H9 (cell line): ENCODE data around the gene SAMHD1. TPM values are rescaled to one million over a fixed set of nuclear protein-coding genes. Genes with fewer than 3 reads are reported as not detected.

Experiments
- DNase-seq: peaks from one replicate; pipeline ENCODE4 v3.0.0-alpha.2; 2017
- H2AFZ ChIP-seq: one replicate; pipeline ENCODE4 v1.6.1; 2013; ENCODE audit warnings: mild to moderate bottlenecking, low read length, control low read depth, moderate library complexity
- H2AK5ac ChIP-seq: 2 replicates; pipeline ENCODE4 v1.6.1; 2013; ENCODE audit warnings: low read length, control low read depth, mixed read lengths; ENCODE audit not compliant: insufficient read length
- H2BK120ac ChIP-seq: one replicate; pipeline ENCODE4 v1.6.1; 2013; ENCODE audit warnings: low read depth, mild to moderate bottlenecking, low read length, control low read depth, inconsistent platforms; ENCODE audit not compliant: poor library complexity, severe bottlenecking
- H2BK12ac ChIP-seq: 2 replicates; pipeline ENCODE4 v1.6.1; 2013; ENCODE audit warnings: low read length, control low read depth, mixed read lengths, low read depth; ENCODE audit not compliant: insufficient read length
- H2BK15ac ChIP-seq: 2 replicates; pipeline ENCODE4 v1.6.1; 2013; ENCODE audit warnings: low read depth, low read length, control low read depth
- H2BK20ac ChIP-seq: one replicate; pipeline ENCODE4 v1.6.1; 2013; ENCODE audit warnings: low read depth, mild to moderate bottlenecking, low read length, control low read depth, inconsistent platforms; ENCODE audit not compliant: poor library complexity, severe bottlenecking
- H2BK5ac ChIP-seq: 2 replicates; pipeline ENCODE4 v1.6.1; 2013; ENCODE audit warnings: low read length, control low read depth, mixed read lengths; ENCODE audit not compliant: insufficient read length
- H3K14ac ChIP-seq: 2 replicates; pipeline ENCODE4 v1.6.1; 2013; ENCODE audit warnings: low read length, control low read depth; ENCODE audit not compliant: insufficient read depth
- H3K18ac ChIP-seq: 2 replicates; pipeline ENCODE4 v1.6.1; 2013; ENCODE audit warnings: low read depth, mild to moderate bottlenecking, mixed read lengths, low read length, control low read depth; ENCODE audit not compliant: insufficient read length
- H3K23ac ChIP-seq: 2 replicates; pipeline ENCODE4 v1.6.1; 2013; ENCODE audit warnings: low read length, control low read depth, mixed read lengths, low read depth; ENCODE audit not compliant: insufficient read length
- H3K23me2 ChIP-seq: 2 replicates; pipeline ENCODE4 v1.6.1; 2013; ENCODE audit warnings: low read depth, mild to moderate bottlenecking, mixed read lengths, low read length, control low read depth; ENCODE audit not compliant: insufficient read length, poor library complexity, severe bottlenecking
- H3K27ac ChIP-seq: 2 replicates; pipeline ENCODE4 v1.5.1; 2013; ENCODE audit warnings: low read length, control low read depth, mixed read lengths, low read depth; ENCODE audit not compliant: insufficient read length
- H3K27me3 ChIP-seq: 2 replicates; pipeline ENCODE4 v1.6.1; 2013; ENCODE audit warnings: low read length, control low read depth, inconsistent platforms; ENCODE audit not compliant: insufficient read depth
- H3K4ac ChIP-seq: 2 replicates; pipeline ENCODE4 v1.6.1; 2013; ENCODE audit warnings: low read depth, mild to moderate bottlenecking, control low read depth, inconsistent platforms, low read length, moderate library complexity
- H3K4me1 ChIP-seq: 2 replicates; pipeline ENCODE4 v1.6.1; 2013; ENCODE audit warnings: low read length, control low read depth, inconsistent platforms; ENCODE audit not compliant: insufficient read depth
- H3K4me2 ChIP-seq: 2 replicates; pipeline ENCODE4 v1.6.1; 2013; ENCODE audit warnings: low read length, control low read depth, mixed read lengths; ENCODE audit not compliant: insufficient read length, insufficient read depth
- H3K56ac ChIP-seq: 2 replicates; pipeline ENCODE4 v1.6.1; 2013; ENCODE audit warnings: low read depth, mild to moderate bottlenecking, mixed read lengths, low read length, control low read depth; ENCODE audit not compliant: insufficient read length
- H3K79me1 ChIP-seq: 2 replicates; pipeline ENCODE4 v1.6.1; 2013; ENCODE audit warnings: low read depth, mild to moderate bottlenecking, moderate library complexity, low read length, control low read depth, inconsistent platforms; ENCODE audit not compliant: insufficient read depth, poor library complexity, severe bottlenecking
- H3K79me2 ChIP-seq: 2 replicates; pipeline ENCODE4 v1.6.1; 2013; ENCODE audit warnings: low read length, control low read depth, inconsistent platforms; ENCODE audit not compliant: insufficient read depth
- H3K9ac ChIP-seq: 2 replicates; pipeline ENCODE4 v1.6.1; 2013; ENCODE audit warnings: low read length, control low read depth, mixed read lengths; ENCODE audit not compliant: insufficient read length; ENCODE audit errors: extremely low read depth
- H3K9me3 ChIP-seq: one replicate; pipeline ENCODE4 v1.6.1; 2013; ENCODE audit warnings: low read depth, low read length, inconsistent platforms; ENCODE audit not compliant: control insufficient read depth
- H3T11ph ChIP-seq: one replicate; pipeline ENCODE4 v1.6.1; 2013; ENCODE audit warnings: mild to moderate bottlenecking, low read length, control low read depth, inconsistent platforms
- H4K20me1 ChIP-seq: one replicate; pipeline ENCODE4 v1.6.1; 2013; ENCODE audit not compliant: control insufficient read depth, insufficient read length, insufficient read depth
- H4K5ac ChIP-seq: 2 replicates; pipeline ENCODE4 v1.6.1; 2013; ENCODE audit warnings: low read depth, mild to moderate bottlenecking, mixed read lengths, low read length, control low read depth; ENCODE audit not compliant: insufficient read length
- H4K8ac ChIP-seq: replicated peaks from 2 replicates; pipeline ENCODE4 v1.6.1; 2013; ENCODE audit warnings: low read length, control low read depth, mixed read lengths, low read depth; ENCODE audit not compliant: insufficient read length
- H4K91ac ChIP-seq: 2 replicates; pipeline ENCODE4 v1.6.1; 2013; ENCODE audit warnings: low read depth, mild to moderate bottlenecking, moderate library complexity, mixed read lengths, low read length, control low read depth; ENCODE audit not compliant: insufficient read length
- H3K27ac Mint-ChIP-seq, 3 experiments: 2 replicates in 2 of 3; 3 replicates in 1 of 3; pipeline ENCODE4 v1.8.0; 2020 to 2021; ENCODE audit warnings: mixed read lengths in 3 of 3, mild to moderate bottlenecking in 1 of 3, moderate library complexity in 1 of 3
- H3K27me3 Mint-ChIP-seq: 2 replicates; pipeline ENCODE4 v1.8.0; 2021; ENCODE audit warnings: low read depth, mild to moderate bottlenecking, moderate library complexity, mixed read lengths
- H3K36me3 Mint-ChIP-seq, 3 experiments: 2 replicates in 2 of 3; 3 replicates in 1 of 3; pipeline ENCODE4 v1.8.0; 2020 to 2021; ENCODE audit warnings: low read depth in 3 of 3, mixed read lengths in 3 of 3; ENCODE audit not compliant: insufficient read depth in 1 of 3
- H3K4me1 Mint-ChIP-seq, 2 experiments: 2 replicates each; pipeline ENCODE4 v1.8.0; 2020; ENCODE audit warnings: mixed read lengths in 2 of 2
- H3K4me3 Mint-ChIP-seq, 2 experiments: 2 replicates in 1 of 2; 3 replicates in 1 of 2; pipeline ENCODE4 v1.8.0; 2020 to 2021; ENCODE audit warnings: mild to moderate bottlenecking in 2 of 2, mixed read lengths in 2 of 2, moderate library complexity in 1 of 2
- H3K9me3 Mint-ChIP-seq, 2 experiments: 2 replicates in 1 of 2; 3 replicates in 1 of 2; pipeline ENCODE4 v1.8.0; 2020; ENCODE audit warnings: mild to moderate bottlenecking in 2 of 2, mixed read lengths in 2 of 2, moderate library complexity in 1 of 2
- CTCF ChIP-seq: fragments of 200-600 bp; sonication (generic); conservative IDR thresholded peaks from 3 replicates; pipeline ENCODE4 v1.8.0; 2021; ENCODE audit warnings: antibody characterized with exemption, mild to moderate bottlenecking
- WGBS: extraction: QIAGEN DNeasy Blood & Tissue Kit; methylation state at CpG from one replicate; pipeline ENCODE4 v1.1.7; 2013; ENCODE audit warnings: missing lambda C conversion rate, low lambda C conversion rate, mixed read lengths; ENCODE audit not compliant: insufficient read length; ENCODE audit errors: extremely low coverage; 5-methylcytosine and 5-hydroxymethylcytosine counted together
- total RNA-seq: library from RNA; stranded (reverse); gene quantifications from 2 replicates; pipeline ENCODE4 v1.2.1, GENCODE V29; 2021

SAMHD1 gene
- total RNA-seq, 1 experiment from 2014 or later, result 53.1 TPM

DNA sequence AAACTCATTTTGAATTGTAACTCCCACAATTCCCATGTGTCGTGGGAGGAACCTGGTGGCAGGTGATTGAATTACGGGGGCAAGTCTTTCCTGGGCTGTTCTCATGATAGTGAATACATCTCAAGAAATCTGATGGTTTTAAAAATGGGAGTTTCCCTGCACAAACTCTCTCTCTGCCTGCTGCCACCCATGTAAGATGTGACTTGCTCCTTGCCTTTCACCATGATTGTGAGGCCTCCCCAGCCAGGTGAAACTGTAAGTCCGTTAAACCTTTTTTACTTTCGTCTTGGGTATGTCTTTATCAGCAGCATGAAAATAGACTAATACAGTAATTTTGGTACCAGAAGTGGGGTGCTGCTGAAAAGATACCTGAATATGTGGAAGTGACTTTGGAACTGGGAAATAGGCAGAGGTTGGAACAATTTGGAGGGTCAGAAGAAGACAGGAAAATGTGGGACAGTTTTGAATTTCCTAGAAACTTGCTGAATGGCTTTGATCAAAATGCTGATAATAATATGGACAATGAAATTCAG, 41.4 kb upstream of the SAMHD1 start:
- H2AFZ ChIP-seq, result no peak overlapping the region
- no peaks in the 10 kb centered on the region for H4K20me1 ChIP-seq
- no peak overlapping the region for H3K56ac ChIP-seq
- H3K4me1 Mint-ChIP-seq, result peaks cover 12 to 19% of the 10 kb centered on the region in 2 experiments
- no peak for DNase-seq
- no peak overlapping the region for H2BK20ac ChIP-seq
- no peak overlapping the region for H3K23ac ChIP-seq
- H3K9ac ChIP-seq, result no peak overlapping the region
- H2BK12ac ChIP-seq, result no peak overlapping the region
- H4K91ac ChIP-seq, result no peak overlapping the region
- no peak overlapping the region for H3T11ph ChIP-seq
- H3K23me2 ChIP-seq, result no peaks in the 10 kb centered on the region
- H3K9me3 ChIP-seq, result no peaks in the 10 kb centered on the region
- no peak overlapping the region for H3K4me2 ChIP-seq
- H2BK5ac ChIP-seq, result no peak overlapping the region
- no peaks in the 10 kb centered on the region for H3K27me3 Mint-ChIP-seq
- no peak overlapping the region for H3K27ac ChIP-seq
- no peaks in the 10 kb centered on the region for H3K79me1 ChIP-seq
- no peak overlapping the region for H4K5ac ChIP-seq
- H3K4me1 ChIP-seq, result no peaks in the 10 kb centered on the region
- no peak overlapping the region for H3K4ac ChIP-seq
- no peak overlapping the region for H2BK120ac ChIP-seq
- peaks cover 44 to 53% (median 49%) of the 10 kb centered on the region in 3 experiments for H3K36me3 Mint-ChIP-seq
- WGBS, result no CpG with 5 or more reads among the region's 4 CpGs
- H4K8ac ChIP-seq, result no peak overlapping the region
- no peak overlapping the region for H3K27ac Mint-ChIP-seq
- no peak overlapping the region for H3K18ac ChIP-seq
- TF ChIP-seq CTCF, result peak; percentile 23; the same call in 1 of the 3 replicates
- H3K14ac ChIP-seq, result no peak overlapping the region
- no peaks in the 10 kb centered on the region for H3K27me3 ChIP-seq
- H2AK5ac ChIP-seq, result no peak overlapping the region
- H3K4me3 Mint-ChIP-seq, result no peak overlapping the region
- H2BK15ac ChIP-seq, result no peak overlapping the region
- peaks cover 33 to 38% of the 10 kb centered on the region in 2 experiments for H3K9me3 Mint-ChIP-seq
- no peaks in the 10 kb centered on the region for H3K79me2 ChIP-seq
